Epithelial cell of esophagus (primary cell): ENCODE data around the gene SNX30.

Source experiments
- DNase-seq: peaks from one replicate; pipeline ENCODE4 v3.0.0; 2010; ENCODE audit warnings: low read depth
- H3K4me3 ChIP-seq: 2 replicates; pipeline ENCODE4 v1.5.1; 2011; ENCODE audit warnings: mild to moderate bottlenecking, low read length, control low read depth
- TF ChIP-seq, protein P1 (sequence below): IDR thresholded peaks from 2 replicates; pipeline ENCODE4 v1.5.1; 2011; ENCODE audit warnings: low read depth, mild to moderate bottlenecking, low read length, control low read depth, inconsistent platforms; ENCODE audit not compliant: insufficient read depth; ENCODE audit errors: missing control alignments

Gene SNX30

DNA sequence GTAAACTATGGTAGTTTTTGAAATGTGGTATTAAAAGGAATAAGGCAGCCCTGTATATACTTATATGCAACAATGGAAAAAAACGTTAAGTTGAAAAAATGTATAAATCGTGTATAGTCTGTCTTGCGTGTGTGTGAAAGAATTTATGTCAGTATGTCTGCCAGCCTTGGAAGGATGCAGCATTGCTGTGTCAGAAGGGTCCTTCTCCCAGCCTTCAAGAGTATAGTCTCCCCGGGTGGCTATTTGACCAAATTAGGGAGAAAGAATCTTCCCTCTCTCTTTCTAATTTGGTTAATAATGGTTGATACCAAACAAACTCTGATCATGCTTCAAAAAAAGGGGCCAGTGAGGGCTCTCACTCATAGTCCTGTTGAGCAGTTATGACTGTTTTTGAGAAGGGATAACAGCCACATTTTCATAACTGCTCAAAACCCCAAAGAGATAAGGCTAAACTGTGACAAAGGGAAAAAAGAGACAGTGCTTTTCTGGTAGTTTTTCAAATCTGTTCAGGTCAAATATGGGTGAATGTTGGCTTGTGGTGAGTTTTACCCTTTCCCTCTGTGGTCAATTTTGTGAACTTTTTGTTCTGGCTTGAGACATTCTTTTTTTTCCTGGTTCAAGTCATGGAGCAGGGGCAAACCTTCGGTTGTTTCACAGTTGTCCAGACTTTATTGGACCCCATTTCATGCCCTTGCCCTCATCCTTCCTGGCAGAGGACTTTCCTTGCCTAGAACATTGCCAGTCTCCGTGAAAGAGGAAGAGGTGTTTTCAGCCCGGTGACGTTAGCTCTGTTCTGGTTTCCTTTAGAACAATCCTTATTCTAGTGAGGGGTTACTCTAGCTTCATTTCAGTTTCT lies 21.0 kb downstream of the SNX30 start:
- TF ChIP-seq, protein P1, sequence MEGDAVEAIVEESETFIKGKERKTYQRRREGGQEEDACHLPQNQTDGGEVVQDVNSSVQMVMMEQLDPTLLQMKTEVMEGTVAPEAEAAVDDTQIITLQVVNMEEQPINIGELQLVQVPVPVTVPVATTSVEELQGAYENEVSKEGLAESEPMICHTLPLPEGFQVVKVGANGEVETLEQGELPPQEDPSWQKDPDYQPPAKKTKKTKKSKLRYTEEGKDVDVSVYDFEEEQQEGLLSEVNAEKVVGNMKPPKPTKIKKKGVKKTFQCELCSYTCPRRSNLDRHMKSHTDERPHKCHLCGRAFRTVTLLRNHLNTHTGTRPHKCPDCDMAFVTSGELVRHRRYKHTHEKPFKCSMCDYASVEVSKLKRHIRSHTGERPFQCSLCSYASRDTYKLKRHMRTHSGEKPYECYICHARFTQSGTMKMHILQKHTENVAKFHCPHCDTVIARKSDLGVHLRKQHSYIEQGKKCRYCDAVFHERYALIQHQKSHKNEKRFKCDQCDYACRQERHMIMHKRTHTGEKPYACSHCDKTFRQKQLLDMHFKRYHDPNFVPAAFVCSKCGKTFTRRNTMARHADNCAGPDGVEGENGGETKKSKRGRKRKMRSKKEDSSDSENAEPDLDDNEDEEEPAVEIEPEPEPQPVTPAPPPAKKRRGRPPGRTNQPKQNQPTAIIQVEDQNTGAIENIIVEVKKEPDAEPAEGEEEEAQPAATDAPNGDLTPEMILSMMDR = no peak
- no peak overlapping the region for H3K4me3 ChIP-seq
- no peak for DNase-seq

DNA sequence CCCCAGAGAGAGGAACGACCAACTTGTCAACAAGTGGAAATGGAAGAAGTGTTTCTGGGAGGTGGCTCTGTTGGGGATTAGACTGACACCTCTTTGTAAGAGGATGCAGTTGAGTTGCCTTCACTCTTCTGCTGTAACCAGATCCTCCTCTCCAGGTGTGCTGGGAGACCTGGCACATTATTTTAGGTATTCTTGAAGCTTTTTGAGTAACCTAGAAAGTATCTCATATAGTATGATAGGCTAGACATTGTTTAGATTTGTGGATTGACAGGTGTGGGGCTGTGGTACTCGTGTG lies 21.6 kb downstream of the SNX30 start:
- H3K4me3 ChIP-seq = no peak overlapping the region
- TF ChIP-seq, protein P1 = no peak
- no peak for DNase-seq

DNA sequence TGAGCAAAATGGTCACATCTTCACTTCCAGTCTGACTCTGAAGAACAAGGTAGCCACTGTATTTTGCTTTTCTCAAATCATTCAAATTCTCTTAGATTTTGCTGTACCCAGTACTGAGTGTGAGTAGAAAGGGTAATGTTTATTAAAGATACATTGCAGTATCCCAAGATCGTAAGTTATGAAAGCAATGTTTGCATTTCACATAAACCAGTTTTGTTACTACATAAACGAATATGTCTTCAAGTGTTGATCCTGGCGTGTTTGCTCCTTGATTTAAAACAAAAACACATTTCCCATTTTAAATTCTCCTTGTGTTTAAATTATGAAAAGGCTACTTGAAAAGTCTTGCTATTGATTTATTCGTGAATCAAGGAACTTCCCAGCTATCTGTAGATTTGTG lies 22.0 kb downstream of the SNX30 start:
- TF ChIP-seq, protein P1 = no peak
- H3K4me3 ChIP-seq = no peak overlapping the region
- DNase-seq = no peak

DNA sequence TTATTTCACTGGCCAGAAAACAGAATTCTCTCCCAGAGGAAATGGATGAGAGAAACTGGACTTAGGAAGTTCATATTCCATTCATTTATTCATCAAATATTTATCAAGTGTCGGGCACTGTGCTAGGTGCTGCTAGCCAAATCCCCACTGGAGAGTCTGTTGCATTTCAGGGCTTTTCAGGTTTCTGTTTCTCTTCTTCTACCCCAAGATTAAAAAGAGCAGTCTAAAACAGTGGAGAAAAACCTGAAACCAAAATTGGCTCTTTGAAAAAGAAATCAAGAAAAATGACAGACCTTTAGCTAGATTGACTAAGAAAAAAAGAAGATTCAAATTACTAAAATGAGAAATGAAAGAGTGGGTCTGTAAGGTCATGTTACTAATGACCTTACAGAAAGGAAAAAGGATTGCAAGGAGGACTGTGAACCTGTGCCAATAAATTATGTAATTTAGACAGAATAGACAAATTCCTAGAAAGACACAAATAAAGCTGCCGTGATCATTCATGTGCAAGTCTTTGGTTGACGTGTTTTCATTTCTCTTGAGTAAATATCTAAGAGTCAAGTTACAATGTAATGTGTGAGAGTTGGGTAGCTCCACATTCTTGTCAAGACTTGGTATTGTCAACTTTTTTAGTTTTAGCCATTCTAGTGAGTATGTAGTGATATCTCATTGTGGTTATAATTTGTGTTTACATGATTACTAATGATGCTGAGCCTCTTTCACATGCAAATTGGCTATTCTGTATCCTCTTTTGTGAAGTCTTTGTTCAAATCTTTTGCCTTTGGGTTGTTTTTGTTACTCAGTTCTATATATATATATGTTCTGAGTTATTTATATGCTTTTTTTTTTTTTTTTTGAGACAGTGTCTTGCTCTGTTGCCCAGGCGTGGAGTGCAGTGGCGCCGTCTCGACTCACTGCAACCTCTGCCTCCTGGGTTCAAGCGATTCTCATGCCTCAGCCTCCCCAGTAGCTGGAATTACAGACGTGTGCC lies 23.7 kb downstream of the SNX30 start:
- TF ChIP-seq, protein P1 = no peak
- H3K4me3 ChIP-seq = no peak overlapping the region
- no peak for DNase-seq

DNA sequence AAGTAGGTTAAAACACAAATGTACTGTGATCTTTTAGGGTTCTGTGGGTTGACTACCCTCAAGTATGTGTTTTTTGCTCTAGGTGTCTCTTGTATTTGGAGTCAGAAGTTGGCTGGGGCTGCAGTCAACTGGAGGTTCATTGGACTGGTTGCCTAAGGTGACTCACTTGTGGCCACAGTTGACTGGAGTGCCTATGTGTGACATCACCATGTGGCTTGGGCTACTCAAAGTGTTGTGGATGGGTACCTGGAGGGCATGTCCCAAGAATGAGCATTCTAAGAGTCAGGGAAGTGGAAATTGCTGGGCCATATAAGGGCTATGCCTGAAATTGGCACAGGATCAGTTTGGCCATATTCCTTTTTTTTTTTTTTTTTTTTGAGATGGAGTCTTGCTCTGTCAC lies 27.4 kb downstream of the SNX30 start:
- TF ChIP-seq, protein P1 = no peak
- no peak overlapping the region for H3K4me3 ChIP-seq
- peak; percentile 31 for DNase-seq

DNA sequence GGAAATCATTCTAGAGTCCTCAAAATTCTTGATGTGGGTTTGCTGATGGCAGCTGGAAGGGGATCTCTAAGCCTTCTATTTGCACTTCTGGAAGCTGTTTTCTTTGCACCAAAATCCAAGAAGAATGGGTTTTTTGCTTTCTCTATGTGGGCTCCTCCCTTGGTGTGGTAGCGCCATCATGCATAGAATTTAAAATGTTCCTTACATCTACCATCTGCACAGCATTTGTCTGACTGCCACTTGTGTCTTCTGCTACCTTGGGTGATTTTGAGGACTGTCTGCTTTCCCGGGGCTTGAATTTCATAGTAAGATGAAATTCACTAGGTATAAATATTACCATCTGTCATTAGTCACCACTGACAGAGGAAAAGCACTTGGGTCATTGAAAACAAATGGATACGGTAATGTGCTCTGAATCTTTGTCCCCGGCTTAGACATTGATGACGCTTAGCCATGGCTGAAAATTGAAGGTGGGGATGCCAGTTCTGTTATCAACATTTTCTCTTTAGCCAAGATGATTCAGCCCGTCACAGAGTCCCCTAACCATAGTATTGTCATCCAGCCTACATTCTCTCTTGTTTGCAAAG lies 30.0 kb downstream of the SNX30 start:
- H3K4me3 ChIP-seq = no peak overlapping the region
- TF ChIP-seq, protein P1 = no peak
- no peak for DNase-seq
